K562 (cell line): ENCODE results near the gene ZNF2. TPM values are rescaled to one million over a fixed set of nuclear protein-coding genes. Genes with fewer than 3 reads are reported as not detected.

Experiments
- ATF6 ChIP-seq: sonication (generic); formaldehyde crosslinking; IDR thresholded peaks from 2 replicates; pipeline ENCODE4 v1.4.0; 2020; ENCODE audit warnings: mild to moderate bottlenecking, missing genetic modification reagents
- CBFA2T3 ChIP-seq: fragments of 450-650 bp; IDR thresholded peaks from 2 replicates; pipeline ENCODE4 v1.6.1; 2017
- GABPB2 ChIP-seq: fragments of 250-450 bp; sonication (Bioruptor Pico); conservative IDR thresholded peaks from 2 replicates; pipeline ENCODE4 v1.5.1; 2021; ENCODE audit warnings: mild to moderate bottlenecking
- HDAC2 ChIP-seq: fragments of 450-650 bp; IDR thresholded peaks from 2 replicates; pipeline ENCODE4 v1.6.1; 2016; ENCODE audit warnings: mild to moderate bottlenecking
- HDAC6 ChIP-seq: IDR thresholded peaks from 2 replicates; pipeline ENCODE4 v1.6.1; 2012; ENCODE audit warnings: low read depth, mild to moderate bottlenecking, control low read depth, inconsistent platforms, low read length, moderate library complexity
- HNRNPK ChIP-seq: fragments of 200-400 bp; formaldehyde crosslinking; IDR thresholded peaks from one replicate; pipeline ENCODE4 v1.6.1; 2018; ENCODE audit warnings: mild to moderate bottlenecking, low read depth, low read length; ENCODE audit not compliant: poor library complexity, severe bottlenecking
- IRF2 ChIP-seq: sonication (generic); formaldehyde crosslinking; IDR thresholded peaks from 2 replicates; pipeline ENCODE4 v1.8.1; 2022; ENCODE audit warnings: mild to moderate bottlenecking, missing genetic modification reagents
- PHF8 ChIP-seq: fragments of 200-600 bp; sonication (generic); IDR thresholded peaks from 2 replicates; pipeline ENCODE4 v1.6.1; 2012; ENCODE audit warnings: mixed run types, mild to moderate bottlenecking, inconsistent platforms, low read length, moderate library complexity, borderline replicate concordance
- SIRT6 ChIP-seq: IDR thresholded peaks from one replicate; pipeline ENCODE4 v1.6.1; 2012; ENCODE audit warnings: low read depth, mild to moderate bottlenecking, control low read depth, inconsistent platforms, low read length, moderate library complexity
- SMAD4 ChIP-seq: fragments of 250-450 bp; sonication (Bioruptor Pico); conservative IDR thresholded peaks from 2 replicates; pipeline ENCODE4 v1.8.0; 2021; ENCODE audit warnings: inconsistent platforms, mild to moderate bottlenecking, moderate library complexity
- TCF3 ChIP-seq: sonication (generic); formaldehyde crosslinking; IDR thresholded peaks from 2 replicates; pipeline ENCODE4 v1.4.0; 2020; ENCODE audit warnings: mild to moderate bottlenecking, missing genetic modification reagents
- THRB ChIP-seq: fragments of 450-650 bp; formaldehyde crosslinking; conservative IDR thresholded peaks from 2 replicates; pipeline ENCODE4 v1.4.0; 2022; ENCODE audit warnings: mild to moderate bottlenecking, missing genetic modification characterization
- ZBTB40 ChIP-seq, 2 experiments: fragments of 450-650 bp in 1 of 2; sonication (generic) in 1 of 2; formaldehyde crosslinking in 1 of 2; IDR thresholded peaks; 2 replicates each; pipeline versions ENCODE4 v1.7.1 to v1.9.0; 2016 to 2022; ENCODE audit warnings: inconsistent platforms in 1 of 2, mild to moderate bottlenecking in 1 of 2, missing genetic modification reagents in 1 of 2
- ZNF184 ChIP-seq: sonication (generic); formaldehyde crosslinking; IDR thresholded peaks from 2 replicates; pipeline ENCODE4 v1.5.0; 2020; ENCODE audit warnings: missing genetic modification reagents
- ZNF324 ChIP-seq: fragments of 250-450 bp; sonication (Bioruptor Pico); IDR thresholded peaks from 2 replicates; pipeline ENCODE4 v1.4.0; 2020; ENCODE audit warnings: mild to moderate bottlenecking
- ZNF444 ChIP-seq: fragments of 250-450 bp; sonication (Bioruptor Pico); IDR thresholded peaks from 2 replicates; pipeline ENCODE4 v1.4.0; 2020; ENCODE audit warnings: mild to moderate bottlenecking, moderate library complexity
- polyA plus RNA-seq, 8 experiments: library from polyadenylated mRNA; depleted of rRNA in 4 of 8; stranded (reverse) in 5 of 8; unstranded in 3 of 8; fragments of >200 nt; fragmentation: Nextera tagmentation in 2 of 8; fragmentation: Illumina TruSeq in 1 of 8; extraction: Ambion mirVana in 2 of 8; extraction: Trizol in 1 of 8; gene quantifications; 2 replicates each; pipeline versions ENCODE4 v1.2.1 to v1.2.3, GENCODE V29; 2011 to 2014; ENCODE audit warnings: inconsistent platforms in 1 of 8, missing spikeins in 1 of 8
- total RNA-seq, 7 experiments: library from RNA; depleted of rRNA in 6 of 7; stranded (reverse); fragments of >200 nt in 6 of 7; fragmentation: Illumina TruSeq in 2 of 7; extraction: Trizol in 2 of 7; gene quantifications; 2 replicates each; pipeline versions ENCODE4 v1.2.1 to v1.2.3, GENCODE V29; 2011 to 2021; ENCODE audit warnings: low replicate concordance in 1 of 7

The ZNF2 gene
- total and polyA plus RNA-seq, 9 of the 15 experiments (the other 6 are each of a cell fraction or from before 2014, with no cell fraction given): 1.6 to 4.5 (median 3.4) TPM

GRCh38 chr2:95121407-95122196 lies 44.0 kb upstream of the ZNF2 start, which contains the start of gene MRPS5 (continued):
- TF ChIP-seq ATF6 (CRISPR knock-in tag) (no peak), TCF3 (CRISPR knock-in tag) (no peak), ZNF324 (CRISPR knock-in tag) (no peak), CBFA2T3 (no peak), GABPB2 (CRISPR knock-in tag) (no peak), IRF2 (CRISPR knock-in tag) (no peak), ZNF184 (no peak), SMAD4 (CRISPR knock-in tag) (0 out of 2 replicates have a peak, but pooled peaks have one; percentile 31), HNRNPK (no peak), ZNF444 (no peak), THRB (CRISPR knock-in tag) (no peak), PHF8 (peak; percentile 97), HDAC6 (no peak), SIRT6 (no peak), HDAC2 (peak; percentile 78; the same call in 1 of the 2 replicates), ZBTB40 (IDR thresholded peaks at IDR 0.05) (no peak), ZBTB40 (CRISPR knock-in tag; IDR thresholded peaks at IDR 0.05) (no peak)
